HEK293T (cell line): ENCODE data around the gene RBBP8NL.

Source experiments
- BHLHE40 ChIP-seq: fragments of 450-650 bp; IDR thresholded peaks from 2 replicates; pipeline ENCODE4 v1.6.1; 2016; ENCODE audit warnings: mild to moderate bottlenecking, moderate library complexity, borderline replicate concordance
- ELF4 ChIP-seq: fragments of 450-650 bp; IDR thresholded peaks from 2 replicates; pipeline ENCODE4 v1.6.1; 2017; ENCODE audit warnings: antibody characterized with exemption
- FOXK2 ChIP-seq: fragments of 450-650 bp; IDR thresholded peaks from 2 replicates; pipeline ENCODE4 v1.6.1; 2016; ENCODE audit warnings: mild to moderate bottlenecking
- FOXM1 ChIP-seq: fragments of 450-650 bp; IDR thresholded peaks from 2 replicates; pipeline ENCODE4 v1.6.1; 2017; ENCODE audit warnings: mild to moderate bottlenecking, borderline replicate concordance
- L3MBTL2 ChIP-seq: fragments of 450-650 bp; conservative IDR thresholded peaks from 2 replicates; pipeline ENCODE4 v1.6.1; 2016; ENCODE audit warnings: mild to moderate bottlenecking
- NFRKB ChIP-seq: fragments of 450-650 bp; IDR thresholded peaks from 2 replicates; pipeline ENCODE4 v1.6.1; 2016; ENCODE audit warnings: mild to moderate bottlenecking, moderate library complexity
- SP1 ChIP-seq: fragments of 450-650 bp; IDR thresholded peaks from 2 replicates; pipeline ENCODE4 v1.6.1; 2017
- SUZ12 ChIP-seq: fragments of 450-650 bp; IDR thresholded peaks from 2 replicates; pipeline ENCODE4 v1.6.1; 2016; ENCODE audit warnings: mild to moderate bottlenecking
- TARDBP ChIP-seq: fragments of 450-650 bp; IDR thresholded peaks from 2 replicates; pipeline ENCODE4 v1.6.1; 2016

GRCh38 chr20:62430311-62430853, 3.0 kb upstream of the RBBP8NL start:
- TF ChIP-seq BHLHE40 (no peak), L3MBTL2 (no peak), FOXK2 (no peak), FOXM1 (no peak), ELF4 (no peak), SP1 (no peak), SUZ12 (no peak), NFRKB (no peak), TARDBP (no peak)
